Body of pancreas (tissue), 4 donors: ENCODE data around the gene UBAC2. TPM values are rescaled to one million over a fixed set of nuclear protein-coding genes. Genes with fewer than 3 reads are reported as not detected.

Source experiments
- ATAC-seq: fragments of 150-250 bp; one replicate; pipeline ENCODE4 v1.9.1; 2016
- DNase-seq, 4 donors: peaks; one replicate each; pipeline ENCODE4 v3.0.0-alpha.2; 2019
- H3K27ac ChIP-seq, 4 donors: fragments of 200-600 bp; sonication (generic); 1 replicate in 3 of 4; 2 replicates in 1 of 4; pipeline versions ENCODE4 v1.5.1 to v1.6.1; 2016 to 2019; ENCODE audit warnings: mild to moderate bottlenecking in 1 of 4, mixed read lengths in 1 of 4, moderate library complexity in 1 of 4
- H3K27me3 ChIP-seq, 2 donors: fragments of 200-600 bp; sonication (generic); one replicate each; pipeline ENCODE4 v1.6.0; 2016; ENCODE audit warnings: mild to moderate bottlenecking in 1 of 2
- H3K36me3 ChIP-seq, 2 donors: fragments of 200-600 bp; sonication (generic); replicated peaks in 1 of 2; 2 replicates each; pipeline ENCODE4 v1.5.1; 2016; ENCODE audit warnings: low read depth in 2 of 2; ENCODE audit not compliant: insufficient read depth in 1 of 2
- H3K4me1 ChIP-seq: fragments of 200-600 bp; sonication (generic); one replicate; pipeline ENCODE4 v1.6.0; 2016
- H3K4me3 ChIP-seq, 2 donors: fragments of 200-600 bp; sonication (generic); 1 replicate in 1 of 2; 2 replicates in 1 of 2; pipeline ENCODE4 v1.5.1; 2016 to 2019
- H3K9me3 ChIP-seq, 3 donors: fragments of 200-600 bp; sonication (generic); 1 replicate in 2 of 3; 2 replicates in 1 of 3; pipeline ENCODE4 v1.5.1; 2016
- POLR2A ChIP-seq, 3 donors: fragments of 450-650 bp; IDR thresholded peaks; one replicate each; pipeline ENCODE4 v1.6.1; 2016; ENCODE audit warnings: antibody characterized with exemption in 3 of 3, mild to moderate bottlenecking in 2 of 3
- WGBS, 2 donors: methylation state at CpG; one replicate each; pipeline ENCODE4 v1.1.5; 2017; 5-methylcytosine and 5-hydroxymethylcytosine counted together
- intact Hi-C: fragments of 100-400 bp; cut with DNase I; formaldehyde crosslinking; loops from one replicate; pipeline ENCODE4 v1.15.1; 2023
- total RNA-seq, 2 donors: library from RNA; depleted of rRNA; stranded (reverse); fragments of >200 nt; gene quantifications; one replicate each; pipeline ENCODE4 v1.1.0, GENCODE V29; 2016
- TF ChIP-seq, protein P1 (sequence below), 7 experiments: fragments of 450-650 bp in 4 of 7; fragments of 200-600 bp in 3 of 7; sonication (generic) in 3 of 7; IDR thresholded peaks; one replicate each; pipeline ENCODE4 v1.5.1; 2016 to 2019; ENCODE audit warnings: antibody characterized with exemption in 7 of 7

Gene UBAC2
- total RNA-seq, 2 donors from 2014 or later = 21.4 to 27.2 TPM

DNA sequence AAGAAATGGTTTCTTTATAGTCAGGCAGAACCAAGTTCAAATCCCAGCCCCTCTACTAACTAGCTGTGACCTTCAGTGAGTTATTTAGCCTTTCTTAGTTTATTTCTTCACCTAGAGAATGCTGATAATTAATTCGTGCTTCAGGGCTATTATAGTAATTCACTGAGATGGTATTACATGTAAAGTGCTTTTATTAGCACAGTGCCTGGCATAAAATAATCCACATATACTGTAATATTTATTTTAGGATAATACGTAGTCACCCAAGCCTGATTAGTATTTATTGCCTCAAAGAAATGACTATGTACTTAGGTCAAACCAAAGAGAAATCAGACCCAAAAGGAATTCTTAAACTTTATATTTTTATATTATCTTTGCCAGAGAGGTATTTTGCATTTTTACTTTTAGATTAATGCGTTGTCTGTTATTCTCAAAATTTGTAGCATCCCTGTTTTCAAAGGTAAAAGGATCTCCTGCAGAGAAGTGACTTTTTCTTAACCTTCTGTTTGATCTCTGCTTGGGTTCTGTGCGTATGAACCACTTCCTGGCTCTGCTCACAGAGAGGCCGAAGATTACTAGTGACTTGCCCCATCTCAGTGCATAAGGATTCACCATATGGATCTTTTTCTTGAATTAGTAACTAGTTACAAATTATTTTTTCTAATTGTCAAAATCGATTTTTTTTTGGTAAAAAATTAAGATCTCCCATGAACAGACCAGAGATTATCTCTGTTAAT is 19.7 kb downstream of the UBAC2 start:
- H3K4me3 ChIP-seq = no peak overlapping the region
- no peak for TF ChIP-seq POLR2A (IDR thresholded peaks at IDR 0.05)
- TF ChIP-seq, protein P1, sequence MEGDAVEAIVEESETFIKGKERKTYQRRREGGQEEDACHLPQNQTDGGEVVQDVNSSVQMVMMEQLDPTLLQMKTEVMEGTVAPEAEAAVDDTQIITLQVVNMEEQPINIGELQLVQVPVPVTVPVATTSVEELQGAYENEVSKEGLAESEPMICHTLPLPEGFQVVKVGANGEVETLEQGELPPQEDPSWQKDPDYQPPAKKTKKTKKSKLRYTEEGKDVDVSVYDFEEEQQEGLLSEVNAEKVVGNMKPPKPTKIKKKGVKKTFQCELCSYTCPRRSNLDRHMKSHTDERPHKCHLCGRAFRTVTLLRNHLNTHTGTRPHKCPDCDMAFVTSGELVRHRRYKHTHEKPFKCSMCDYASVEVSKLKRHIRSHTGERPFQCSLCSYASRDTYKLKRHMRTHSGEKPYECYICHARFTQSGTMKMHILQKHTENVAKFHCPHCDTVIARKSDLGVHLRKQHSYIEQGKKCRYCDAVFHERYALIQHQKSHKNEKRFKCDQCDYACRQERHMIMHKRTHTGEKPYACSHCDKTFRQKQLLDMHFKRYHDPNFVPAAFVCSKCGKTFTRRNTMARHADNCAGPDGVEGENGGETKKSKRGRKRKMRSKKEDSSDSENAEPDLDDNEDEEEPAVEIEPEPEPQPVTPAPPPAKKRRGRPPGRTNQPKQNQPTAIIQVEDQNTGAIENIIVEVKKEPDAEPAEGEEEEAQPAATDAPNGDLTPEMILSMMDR (IDR thresholded peaks at IDR 0.05) = no peak
- ATAC-seq (no peak), DNase-seq (no peak)
- peaks cover 39% of the 10 kb centered on the region for H3K4me1 ChIP-seq
- no peak overlapping the region for H3K27ac ChIP-seq
- H3K9me3 ChIP-seq = no peaks in the 10 kb centered on the region
- intact Hi-C loops = no loop called here
- H3K36me3 ChIP-seq = no peaks in the 10 kb centered on the region
- WGBS, 2 donors = 57 to 58% methylated on average over 6 of the region's 6 CpGs
- H3K27me3 ChIP-seq = no peaks in the 10 kb centered on the region

GRCh38 chr13:99221567-99222239 is 21.0 kb downstream of the UBAC2 start:
- H3K27ac ChIP-seq = no peak overlapping the region
- H3K27me3 ChIP-seq = no peaks in the 10 kb centered on the region
- peaks cover 31% of the 10 kb centered on the region for H3K4me1 ChIP-seq
- WGBS, 2 donors = 90% methylated on average over 8 of the region's 8 CpGs
- H3K9me3 ChIP-seq = no peaks in the 10 kb centered on the region
- intact Hi-C loops = no loop called here
- DNase-seq (no peak), ATAC-seq (no peak)
- H3K4me3 ChIP-seq = no peak overlapping the region
- H3K36me3 ChIP-seq = no peaks in the 10 kb centered on the region
- no peak for TF ChIP-seq POLR2A (IDR thresholded peaks at IDR 0.05)
- TF ChIP-seq, protein P1 (IDR thresholded peaks at IDR 0.05) = no peak

GRCh38 chr13:99223587-99223986 is 22.9 kb downstream of the UBAC2 start:
- Histone ChIP-seq H3K36me3 (no peaks in the 10 kb centered on the region), H3K27ac (no peak overlapping the region), H3K4me1 (peaks cover 13% of the 10 kb centered on the region), H3K9me3 (no peaks in the 10 kb centered on the region), H3K4me3 (no peak overlapping the region), H3K27me3 (no peaks in the 10 kb centered on the region)
- DNase-seq = no peak
- ATAC-seq = no peak
- 48 to 62% methylated on average over 1 of the region's 1 CpG for WGBS, 2 donors
- no peak for TF ChIP-seq POLR2A (IDR thresholded peaks at IDR 0.05)
- TF ChIP-seq, protein P1 (IDR thresholded peaks at IDR 0.05) = no peak
- intact Hi-C loops = no loop called here

GRCh38 chr13:99224021-99224420 is 23.4 kb downstream of the UBAC2 start:
- Histone ChIP-seq H3K27me3 (no peaks in the 10 kb centered on the region), H3K4me3 (no peak overlapping the region), H3K4me1 (peaks cover 9% of the 10 kb centered on the region), H3K27ac (no peak overlapping the region), H3K36me3 (no peaks in the 10 kb centered on the region), H3K9me3 (no peaks in the 10 kb centered on the region)
- TF ChIP-seq, protein P1 (IDR thresholded peaks at IDR 0.05) = no peak
- no peak for TF ChIP-seq POLR2A (IDR thresholded peaks at IDR 0.05)
- WGBS, 2 donors = 51 to 67% methylated on average over 2 of the region's 2 CpGs
- intact Hi-C loops = no loop called here
- no peak for ATAC-seq
- DNase-seq = no peak
